Right cardiac atrium (tissue), 5 donors: Measurements from ENCODE around the gene MACF1. TPM values are rescaled to one million over a fixed set of nuclear protein-coding genes. Genes with fewer than 3 reads are reported as not detected.
A peak's percentile ranks its signal among the peaks of the same experiment; 100 is the strongest.
"Not testable (repeated sequence)": the region's sequence is repeated elsewhere in the genome, so short reads cannot be mapped to it uniquely, and the experiment has no call there.

Experiments
- ATAC-seq, 2 donors: fragments of 200-7000 bp; cut with Tn5 transposase; one replicate each; pipeline versions ENCODE4 v1.8.0 to v1.9.1; 2020; ENCODE audit warnings: moderate library complexity in 2 of 2, mild to moderate bottlenecking in 1 of 2
- DNase-seq, 3 donors: peaks; one replicate each; pipeline ENCODE4 v3.0.0-alpha.2; 2020
- H3K27ac ChIP-seq: one replicate; pipeline ENCODE4 v1.5.1; 2013; ENCODE audit warnings: mild to moderate bottlenecking, low read length, control low read depth, moderate library complexity
- H3K27me3 ChIP-seq: one replicate; pipeline ENCODE4 v1.6.1; 2013; ENCODE audit not compliant: control insufficient read depth, insufficient read depth
- H3K4me1 ChIP-seq: one replicate; pipeline ENCODE4 v1.6.1; 2013; ENCODE audit warnings: low read length; ENCODE audit not compliant: control insufficient read depth, insufficient read depth
- H3K4me3 ChIP-seq: one replicate; pipeline ENCODE4 v1.5.1; 2013; ENCODE audit warnings: low read length, control low read depth
- H3K9me3 ChIP-seq: one replicate; pipeline ENCODE4 v1.6.1; 2013; ENCODE audit warnings: low read length; ENCODE audit not compliant: control insufficient read depth
- WGBS: extraction: QIAGEN DNeasy Blood & Tissue Kit; methylation state at CpG from one replicate; pipeline ENCODE4 v1.1.7; 2013; 5-methylcytosine and 5-hydroxymethylcytosine counted together
- intact Hi-C, 4 donors: fragments of 100-400 bp; cut with DNase I; formaldehyde crosslinking; loops; one replicate each; pipeline versions ENCODE4 v1.11.0 to v1.14.0; 2022 to 2023
- polyA plus RNA-seq: library from polyadenylated mRNA; stranded (reverse); fragments of 200-250 nt; gene quantifications from one replicate; pipeline ENCODE4 v1.2.3, GENCODE V29; 2013
- total RNA-seq, 4 donors: library from RNA; stranded (reverse); fragmentation: NEBNext Ultra II Directional; extraction: Animal tissue kit (Norgen Biotek cat#: 25700); gene quantifications; one replicate each; pipeline ENCODE4 v1.2.1, GENCODE V29; 2021
- donor health status: healthy with polysubstance abuse.
- donor health status: DM: no; HTN: yes; CAD: no.
- donor health status: DM: no; HTN: no; CAD: no.
- donor health status: DM: no; HTN: yes; CAD: no; lungs with severe emphysema.
- donor health status: DM: yes; HTN: yes; CAD: no.

Gene MACF1
- total and polyA plus RNA-seq, 5 donors: 145 to 359 (median 316) TPM

DNA sequence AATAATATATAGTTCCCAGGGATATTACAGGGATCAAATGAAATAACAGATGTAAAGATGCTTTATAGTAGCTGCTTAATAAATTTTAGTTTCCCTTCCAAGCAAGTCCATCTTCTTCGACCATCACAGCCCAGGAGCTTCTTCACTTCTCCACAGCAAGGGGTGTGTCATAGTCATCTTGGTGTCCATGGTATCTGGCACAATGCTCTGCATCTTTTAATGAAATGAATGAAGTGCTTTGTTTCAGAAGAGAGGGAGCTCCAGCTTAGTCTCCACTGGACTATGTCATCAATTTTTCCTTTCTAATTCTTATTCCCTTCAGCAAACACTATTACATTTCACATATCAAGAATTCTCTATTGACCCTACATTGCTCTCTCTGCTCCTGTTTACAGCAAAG is 4.9 kb upstream of the MACF1 start:
- H3K9me3 ChIP-seq: no peaks in the 10 kb centered on the region
- H3K27me3 ChIP-seq: no peaks in the 10 kb centered on the region
- intact Hi-C loops: loop anchor here in 1 of 4 donors (5.0 to 10.0 kb wide), 2 partner anchors 58 to 95 kb away; no protein-coding TSS in a partner anchor
- H3K27ac ChIP-seq: no peak overlapping the region
- WGBS: 75% methylated on average over 1 of the region's 1 CpG
- ATAC-seq (no peak), DNase-seq (no peak)
- peaks cover 8% of the 10 kb centered on the region for H3K4me1 ChIP-seq
- H3K4me3 ChIP-seq: no peak overlapping the region

DNA sequence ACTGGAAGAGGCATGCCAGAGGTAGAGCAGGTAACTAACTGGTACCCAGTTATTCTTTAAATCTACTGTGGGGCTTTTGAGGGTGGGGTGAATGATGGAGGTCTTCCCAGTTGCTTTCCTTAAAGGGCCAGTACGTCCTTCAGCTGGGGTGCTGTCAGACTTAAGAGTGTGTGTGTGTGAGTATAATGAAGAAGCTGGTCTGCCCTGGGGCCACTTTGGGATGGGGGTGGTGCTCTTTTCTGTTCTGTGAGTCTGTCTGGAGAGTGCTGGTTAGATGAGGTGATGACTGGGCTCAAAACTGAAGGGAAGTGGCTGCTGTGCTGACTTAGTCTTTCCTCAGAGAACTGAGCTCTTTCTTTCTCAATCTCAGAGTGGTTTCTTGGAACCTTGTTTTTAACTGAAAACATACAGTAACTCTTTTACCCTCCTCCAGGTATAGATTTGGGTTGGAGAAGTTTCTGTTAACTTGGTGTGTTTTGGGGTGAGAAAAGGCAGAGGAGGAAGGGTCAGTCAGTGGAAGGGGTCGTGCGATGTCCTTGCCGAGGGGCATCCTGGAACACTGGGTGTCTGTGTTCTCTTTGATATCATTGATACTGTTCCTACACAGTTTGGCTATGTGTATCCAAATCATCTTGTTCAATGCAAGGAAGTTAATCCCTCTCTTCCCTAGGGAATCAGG is 746 bp downstream of the MACF1 start:
- peak in 2 of 3 donors; percentile 44 to 61 for DNase-seq
- intact Hi-C loops: no loop called here
- 6% methylated on average over 4 of the region's 4 CpGs for WGBS

GRCh38 chr1:39205781-39206464 is 1.4 kb downstream of the MACF1 start:
- DNase-seq: no peak
- WGBS: 13% methylated on average over 3 of the region's 3 CpGs
- Histone ChIP-seq H3K9me3 (no peaks in the 10 kb centered on the region), H3K4me3 (peak overlapping the region; percentile 80), H3K27me3 (no peaks in the 10 kb centered on the region), H3K4me1 (peaks cover 6% of the 10 kb centered on the region), H3K27ac (peak overlapping the region; percentile 75)
- peak in 1 of 2 donors; percentile 11 for ATAC-seq
- intact Hi-C loops: no loop called here

More for the DNA sequence above, 746 bp downstream of the MACF1 start:
- peak; percentile 76 to 78 for ATAC-seq
- Histone ChIP-seq H3K27ac (peak overlapping the region; percentile 98), H3K27me3 (no peaks in the 10 kb centered on the region), H3K9me3 (no peaks in the 10 kb centered on the region), H3K4me3 (peak overlapping the region; percentile 80), H3K4me1 (peaks cover 6% of the 10 kb centered on the region)

DNA sequence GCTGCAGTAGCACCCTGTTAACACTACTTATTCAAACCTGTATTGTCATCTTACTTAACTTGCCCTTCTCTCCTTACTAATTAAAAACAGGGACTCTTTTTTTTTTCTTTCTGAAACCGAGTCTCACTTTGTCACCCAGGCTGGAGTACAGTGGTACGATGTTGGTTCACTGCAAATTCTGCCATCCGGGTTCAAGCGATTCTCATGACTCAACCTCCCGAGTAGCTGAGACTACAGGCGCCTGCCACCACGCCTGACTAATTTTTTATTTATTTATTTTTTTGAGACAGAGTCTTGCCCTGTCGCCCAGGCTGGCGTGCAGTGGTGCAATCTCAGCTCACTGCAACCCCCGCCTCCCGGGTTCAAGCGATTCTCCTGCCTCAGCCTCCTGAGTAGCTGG is 3.9 kb downstream of the MACF1 start:
- ATAC-seq, H3K27ac ChIP-seq, H3K4me1 ChIP-seq, H3K27me3 ChIP-seq, H3K9me3 ChIP-seq, H3K4me3 ChIP-seq, intact Hi-C loops, DNase-seq: not testable (repeated sequence)
- 93% methylated on average over 12 of the region's 12 CpGs for WGBS

DNA sequence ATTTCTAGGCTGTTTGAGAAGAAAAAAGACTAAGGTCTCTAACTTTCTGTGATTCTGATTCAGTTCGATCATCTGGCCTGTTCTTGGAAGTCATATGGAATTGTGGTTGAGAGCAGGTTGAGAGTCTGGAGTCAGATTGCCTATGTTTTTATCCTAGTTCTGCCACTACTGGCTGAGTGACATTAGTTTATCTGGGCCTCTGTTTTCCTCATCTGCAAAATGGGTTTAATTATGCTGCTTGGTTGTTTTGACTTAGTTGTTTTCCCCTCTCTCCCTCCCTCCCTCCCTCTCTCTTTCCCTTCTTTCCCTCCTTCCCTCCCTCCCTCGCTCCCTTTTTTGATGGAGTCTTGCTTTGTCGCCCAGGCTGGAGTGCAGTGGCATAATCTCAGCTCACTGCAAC is 6.2 kb downstream of the MACF1 start:
- H3K27ac ChIP-seq: no peak overlapping the region
- ATAC-seq (no peak), DNase-seq (no peak)
- peaks cover 19% of the 10 kb centered on the region for H3K4me1 ChIP-seq
- 91% methylated on average over 3 of the region's 3 CpGs for WGBS
- H3K9me3 ChIP-seq: no peaks in the 10 kb centered on the region
- no peak overlapping the region for H3K4me3 ChIP-seq
- intact Hi-C loops: no loop called here
- no peaks in the 10 kb centered on the region for H3K27me3 ChIP-seq

DNA sequence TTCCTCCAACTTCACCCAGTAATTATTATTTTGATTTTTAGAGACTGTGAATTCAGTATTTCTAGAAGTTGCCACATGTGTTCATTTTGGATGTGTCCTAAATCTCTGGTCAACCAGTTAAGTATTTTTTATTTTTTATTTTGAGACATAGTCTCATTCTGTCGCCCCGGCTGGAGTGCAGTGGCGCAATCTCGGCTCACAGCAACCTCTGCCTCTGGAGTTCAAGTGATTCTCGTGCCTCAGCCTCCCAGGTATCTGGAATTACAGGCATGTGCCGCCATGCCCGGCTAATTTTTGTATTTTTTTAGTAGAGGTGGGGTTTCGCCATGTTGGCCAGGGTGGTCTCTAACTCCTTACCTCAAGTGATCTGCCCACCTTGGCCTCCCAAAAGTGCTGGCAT is 8.0 kb downstream of the MACF1 start:
- intact Hi-C loops: no loop called here
- peaks cover 20% of the 10 kb centered on the region for H3K4me1 ChIP-seq
- H3K4me3 ChIP-seq: no peak overlapping the region
- no peak for ATAC-seq
- H3K27ac ChIP-seq: peak overlapping the region; percentile 48
- 72% methylated on average over 8 of the region's 8 CpGs for WGBS
- no peaks in the 10 kb centered on the region for H3K27me3 ChIP-seq
- no peak for DNase-seq
- no peaks in the 10 kb centered on the region for H3K9me3 ChIP-seq

DNA sequence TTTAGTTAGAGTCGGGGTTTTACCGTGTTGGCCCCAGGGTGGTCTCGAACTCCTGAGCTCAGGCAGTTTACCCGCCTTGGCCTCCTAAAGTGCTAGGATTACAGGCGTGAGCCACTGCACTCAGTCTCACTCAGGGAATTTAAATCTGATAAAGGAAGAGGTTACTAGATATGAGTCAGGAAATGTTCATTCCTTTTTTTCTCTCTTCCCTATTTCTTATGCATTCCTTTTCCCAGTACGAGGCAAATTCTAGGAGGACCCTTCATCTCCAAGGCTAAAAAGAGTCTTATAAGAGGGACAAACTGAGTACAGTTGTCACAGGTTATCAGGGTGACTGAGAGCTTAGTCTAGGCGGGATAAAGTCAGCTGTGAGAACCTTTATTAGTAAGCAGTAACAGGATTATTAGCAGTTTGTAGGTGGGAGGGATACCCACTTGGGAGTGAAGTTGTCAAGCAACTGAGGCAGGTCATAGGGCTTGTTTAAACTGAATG is 9.1 kb downstream of the MACF1 start:
- no peak overlapping the region for H3K4me3 ChIP-seq
- 55% methylated on average over 7 of the region's 7 CpGs for WGBS
- DNase-seq (no peak), ATAC-seq (peak in 1 of 2 donors; percentile 4)
- no peaks in the 10 kb centered on the region for H3K27me3 ChIP-seq
- peaks cover 20% of the 10 kb centered on the region for H3K4me1 ChIP-seq
- H3K9me3 ChIP-seq: no peaks in the 10 kb centered on the region
- intact Hi-C loops: no loop called here
- peak overlapping the region; percentile 88 for H3K27ac ChIP-seq

DNA sequence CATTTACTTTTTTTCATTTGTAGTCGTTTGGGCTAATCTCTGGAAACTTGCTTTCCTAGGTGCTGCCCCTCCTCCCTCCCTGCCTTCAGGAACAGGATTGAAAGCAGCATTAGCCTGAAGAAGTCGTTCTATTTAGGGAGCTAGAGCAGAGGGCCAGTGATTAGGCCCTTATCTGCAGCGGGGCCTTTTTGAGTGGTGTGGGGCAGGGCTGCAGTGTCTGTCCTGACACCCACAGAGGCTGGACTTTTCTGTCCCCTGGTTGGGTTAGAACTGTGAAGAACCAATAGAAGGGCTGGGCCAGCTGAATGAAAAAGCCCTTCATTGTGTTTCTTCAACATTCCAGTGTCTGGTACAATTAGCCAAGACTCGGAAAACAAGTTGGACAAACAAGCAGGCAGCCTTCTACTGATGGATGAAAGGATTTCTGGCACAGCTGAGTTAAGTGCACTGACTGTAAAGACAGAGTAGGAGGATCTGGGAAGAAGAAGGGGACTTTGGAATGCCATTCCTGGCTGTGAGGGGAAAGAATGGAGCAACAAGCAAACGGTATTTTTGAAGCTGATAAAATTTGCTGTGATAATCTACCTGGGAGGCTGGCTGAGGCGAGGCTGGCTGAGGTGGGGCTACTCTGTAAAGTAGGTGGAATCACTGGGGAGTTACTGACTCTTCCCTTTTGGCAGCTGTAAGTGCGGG is 9.7 kb downstream of the MACF1 start:
- Histone ChIP-seq H3K4me3 (peak overlapping the region; percentile 4), H3K27ac (peak overlapping the region; percentile 88), H3K27me3 (no peaks in the 10 kb centered on the region), H3K4me1 (peaks cover 20% of the 10 kb centered on the region), H3K9me3 (no peaks in the 10 kb centered on the region)
- intact Hi-C loops: no loop called here
- DNase-seq: peak; percentile 24 to 67 (median 54)
- WGBS: 15% methylated on average over 7 of the region's 7 CpGs
- ATAC-seq: peak; percentile 88 to 92

- Histone ChIP-seq H3K4me1 (peaks cover 20% of the 10 kb centered on the region), H3K9me3 (no peaks in the 10 kb centered on the region), H3K4me3 (peak overlapping the region; percentile 4), H3K27me3 (no peaks in the 10 kb centered on the region), H3K27ac (peak overlapping the region; percentile 88)
- intact Hi-C loops: no loop called here
- peak; percentile 32 to 51 for ATAC-seq
- no peak for DNase-seq
- 9% methylated on average over 1 of the region's 1 CpG for WGBS
Measured at GRCh38 chr1:39214714-39214997, 10.2 kb downstream of the MACF1 start.

DNA sequence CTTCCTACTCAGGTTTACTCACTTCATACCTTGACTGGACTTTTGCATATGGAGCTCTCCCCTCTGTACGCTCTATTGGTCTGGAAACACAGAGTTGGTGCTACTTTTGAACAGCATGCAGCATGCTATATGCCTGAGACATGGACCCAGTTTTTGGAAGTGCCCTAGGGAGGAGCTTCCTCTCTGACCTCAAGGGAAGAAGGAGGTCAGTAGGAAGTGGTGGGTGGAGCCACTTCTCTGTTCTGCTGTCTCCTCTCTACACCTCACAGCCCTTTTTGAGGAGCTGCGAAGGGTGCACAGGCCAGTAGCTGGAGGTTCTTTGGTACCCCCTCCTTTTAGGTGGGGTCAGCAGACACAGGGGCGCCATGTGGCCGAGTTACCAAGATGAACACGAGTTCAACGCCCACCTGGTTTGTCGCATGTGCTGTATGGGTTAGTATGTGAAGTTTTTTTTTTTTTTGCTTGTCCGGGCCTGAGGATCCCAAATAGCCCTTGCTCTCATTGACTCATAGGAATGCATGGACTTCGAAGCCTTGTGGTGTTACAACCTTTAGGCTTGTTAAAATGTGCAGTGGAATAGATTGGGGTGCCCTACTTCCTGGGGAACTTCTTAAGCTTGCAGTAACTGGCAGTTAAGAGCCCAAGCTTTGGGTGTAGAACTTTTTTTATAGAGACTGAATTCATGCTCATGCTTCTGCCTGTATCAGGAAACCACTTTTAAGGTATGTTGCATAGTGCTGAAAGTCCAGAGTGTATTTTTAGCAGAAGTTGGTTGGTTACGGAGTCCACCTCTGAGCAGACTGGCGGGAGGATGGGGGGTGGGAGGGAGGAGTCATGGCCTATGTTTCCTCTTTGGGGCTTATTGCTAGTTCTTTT is 10.7 kb downstream of the MACF1 start:
- H3K4me1 ChIP-seq: peaks cover 20% of the 10 kb centered on the region
- H3K27me3 ChIP-seq: no peaks in the 10 kb centered on the region
- peak; percentile 53 to 64 for ATAC-seq
- no peaks in the 10 kb centered on the region for H3K9me3 ChIP-seq
- peak overlapping the region; percentile 33 for H3K4me3 ChIP-seq
- WGBS: 57% methylated on average over 11 of the region's 11 CpGs
- DNase-seq: no peak
- peak overlapping the region; percentile 88 for H3K27ac ChIP-seq
- intact Hi-C loops: no loop called here
